Mucosa of gallbladder (tissue), 1 donor: ENCODE measurements around the gene MRPS6. TPM values are rescaled to one million over a fixed set of nuclear protein-coding genes. Genes with fewer than 3 reads are reported as not detected.
A peak's percentile ranks its signal among the peaks of the same experiment; 100 is the strongest.

Experiments used
- DNase-seq: peaks from one replicate; pipeline ENCODE4 v3.0.0-alpha.2; 2020; ENCODE audit warnings: low spot score
- total RNA-seq: library from RNA; stranded (reverse); gene quantifications from one replicate; pipeline ENCODE4 v1.2.1, GENCODE V29; 2021
- donor health status: DM: no; HTN: no; CAD: no.

Gene MRPS6
- total RNA-seq, 1 donor from 2014 or later: 44.9 TPM

DNA sequence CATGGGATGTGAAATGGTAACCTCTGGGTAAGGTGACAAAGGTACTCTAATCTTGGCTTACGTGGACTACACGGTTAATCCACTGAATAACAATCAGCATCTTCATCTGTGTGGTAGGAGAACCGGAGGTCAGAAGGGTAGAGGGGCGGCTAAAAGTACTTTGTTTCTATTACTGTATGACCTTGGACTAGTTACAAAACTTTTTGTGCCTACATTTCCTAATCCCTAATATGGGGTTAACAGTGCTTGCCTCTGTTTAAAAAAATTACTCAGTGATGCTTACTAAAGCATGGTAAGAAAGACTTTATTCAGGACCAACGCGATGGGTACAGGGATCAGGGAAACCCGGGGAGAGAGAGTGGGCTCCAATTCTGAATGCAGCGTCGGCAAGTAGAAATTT lies 1.7 kb upstream of the MRPS6 start:
- DNase-seq: no peak

- DNase-seq: peak; percentile 29
Measured at GRCh38 chr21:34072145-34073031, 990 bp upstream of the MRPS6 start.

- peak; percentile 21 for DNase-seq
Measured at GRCh38 chr21:34073749-34074282, 438 bp downstream of the MRPS6 start.

DNA sequence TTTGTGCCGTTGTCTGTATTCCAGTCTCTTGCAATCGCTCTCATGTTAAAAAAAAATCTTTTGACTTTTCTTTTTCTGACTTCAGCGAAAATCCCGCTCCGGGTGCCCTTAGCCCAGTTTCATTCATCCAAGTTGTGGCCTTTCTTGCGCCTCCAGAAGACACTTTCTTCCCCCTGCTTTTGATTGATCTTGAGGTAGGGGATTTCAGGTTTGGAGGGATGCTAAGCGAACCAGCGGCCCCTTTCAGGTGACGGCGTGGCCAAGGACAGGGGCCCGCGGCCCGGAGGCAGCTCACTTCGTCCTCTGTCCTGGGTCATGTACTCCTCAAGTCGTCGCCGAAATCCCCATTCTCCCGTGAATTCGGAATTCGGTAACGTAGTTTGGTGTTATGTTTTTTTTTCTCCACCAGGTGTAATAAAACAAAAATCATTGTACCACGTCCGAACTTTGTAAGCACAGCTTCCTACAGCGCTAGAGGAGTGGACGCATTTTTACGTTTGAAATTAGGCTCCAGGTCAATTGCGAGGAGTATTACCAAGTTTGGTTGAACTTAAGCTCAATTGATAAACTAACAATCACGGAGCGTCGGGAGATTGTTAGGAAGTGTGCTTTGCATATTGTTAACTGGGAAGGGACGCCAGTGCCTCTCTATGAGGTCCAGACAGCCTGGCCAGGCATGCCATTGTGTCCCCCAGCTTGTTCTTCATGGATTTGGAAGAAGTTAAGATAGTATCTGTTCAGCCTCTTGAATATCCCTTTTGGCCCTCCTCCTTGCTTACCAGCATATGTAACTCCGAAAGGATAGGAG lies 1.1 kb downstream of the MRPS6 start:
- no peak for DNase-seq

DNA sequence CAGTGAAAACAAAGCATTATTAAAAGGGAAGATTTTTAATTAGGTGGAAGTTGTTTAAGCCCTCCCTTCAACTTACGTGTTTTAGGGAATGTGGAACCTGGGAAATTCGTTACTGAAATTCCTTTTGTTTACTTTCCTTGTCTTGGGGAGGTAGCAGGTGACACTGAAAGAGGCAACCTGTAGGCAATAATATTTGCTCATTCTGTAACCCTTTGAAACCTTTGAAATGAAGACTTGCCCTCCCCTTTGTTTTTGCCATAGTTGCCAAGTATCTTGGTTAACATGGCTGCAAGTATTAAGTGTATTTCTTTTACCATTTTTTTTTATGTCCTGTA lies 1.7 kb downstream of the MRPS6 start:
- no peak for DNase-seq

DNA sequence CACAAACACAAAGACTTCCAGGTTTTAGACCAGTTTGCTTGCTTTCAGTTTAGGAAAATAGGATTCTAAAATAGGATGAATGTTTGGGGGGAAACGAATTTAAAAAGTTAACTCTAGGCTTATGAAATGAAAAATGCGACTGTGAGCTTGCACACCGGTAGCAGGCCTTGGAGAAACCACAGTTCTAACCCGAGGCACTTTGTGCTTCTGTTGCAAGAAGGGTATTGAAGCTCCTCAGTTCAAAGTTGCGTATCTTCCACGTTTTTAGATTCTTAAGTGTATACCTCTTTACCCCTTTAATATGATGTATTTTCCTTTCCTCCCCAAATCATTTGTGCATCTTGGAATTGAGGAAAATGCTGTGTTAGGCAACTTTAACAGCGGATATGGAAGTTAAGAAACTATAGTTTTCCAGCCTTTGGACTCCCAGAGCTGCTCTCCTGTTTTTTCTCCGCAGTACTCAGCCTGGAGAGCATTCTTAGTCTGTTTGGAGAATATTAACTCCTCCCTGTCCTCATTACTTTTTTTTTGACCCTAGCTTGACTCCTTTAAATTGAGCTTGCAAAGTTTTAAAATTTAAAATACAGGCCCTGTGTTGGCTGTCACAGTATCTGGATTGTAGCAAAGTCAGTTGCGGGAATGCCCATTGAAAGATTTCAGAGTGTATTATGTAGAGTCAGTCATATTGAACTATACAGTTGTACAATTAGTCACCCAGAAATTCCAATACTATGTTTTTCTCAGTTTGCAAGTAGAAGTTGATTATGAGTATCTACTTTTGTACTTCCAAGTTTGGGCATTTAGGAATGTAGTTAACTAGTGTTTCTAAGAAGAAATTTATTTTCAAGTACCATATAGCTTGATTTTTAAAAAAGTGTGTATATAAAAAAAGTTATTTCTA lies 2.6 kb downstream of the MRPS6 start:
- no peak for DNase-seq

- no peak for DNase-seq
Measured at GRCh38 chr21:34076835-34077234, 3.5 kb downstream of the MRPS6 start.

GRCh38 chr21:34077888-34078287 lies 4.5 kb downstream of the MRPS6 start:
- no peak for DNase-seq

DNA sequence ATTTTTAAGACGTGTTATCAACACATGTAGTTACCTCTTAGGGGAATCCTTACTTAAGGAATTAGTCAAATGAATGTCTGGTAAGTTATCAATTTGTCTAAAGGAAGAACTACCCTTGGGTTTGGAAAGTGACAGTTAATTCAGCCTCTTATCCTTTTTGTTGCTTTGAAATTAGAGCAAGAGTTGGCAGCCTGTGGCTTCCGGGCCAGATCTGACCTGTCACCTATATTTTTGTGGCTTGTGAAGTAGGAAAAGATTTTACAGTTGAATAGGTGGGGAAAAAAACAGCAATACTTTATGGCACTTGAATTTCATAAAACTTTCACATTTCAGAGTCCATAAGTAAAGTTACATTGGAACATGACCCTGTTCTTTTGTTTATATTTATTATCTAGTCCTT lies 5.5 kb downstream of the MRPS6 start:
- no peak for DNase-seq

DNA sequence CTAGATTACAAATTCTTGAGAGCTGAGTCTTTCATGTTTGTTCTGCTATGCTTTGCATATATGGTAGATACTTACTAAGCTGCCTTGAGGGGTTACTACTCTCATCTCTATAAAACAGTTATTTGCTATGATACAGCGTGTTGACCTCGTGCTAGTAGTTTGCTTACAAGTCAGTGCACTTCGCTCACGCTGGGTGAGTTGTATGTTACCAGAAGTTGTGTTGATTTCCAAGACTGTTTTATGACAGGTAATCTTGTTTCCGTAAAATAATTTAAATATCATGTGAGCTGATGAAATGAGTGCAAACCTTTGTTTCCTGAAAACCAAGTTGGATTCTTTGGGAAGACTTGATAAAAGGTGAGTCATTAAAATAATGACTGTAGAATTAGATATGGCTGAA lies 7.3 kb downstream of the MRPS6 start:
- no peak for DNase-seq

DNA sequence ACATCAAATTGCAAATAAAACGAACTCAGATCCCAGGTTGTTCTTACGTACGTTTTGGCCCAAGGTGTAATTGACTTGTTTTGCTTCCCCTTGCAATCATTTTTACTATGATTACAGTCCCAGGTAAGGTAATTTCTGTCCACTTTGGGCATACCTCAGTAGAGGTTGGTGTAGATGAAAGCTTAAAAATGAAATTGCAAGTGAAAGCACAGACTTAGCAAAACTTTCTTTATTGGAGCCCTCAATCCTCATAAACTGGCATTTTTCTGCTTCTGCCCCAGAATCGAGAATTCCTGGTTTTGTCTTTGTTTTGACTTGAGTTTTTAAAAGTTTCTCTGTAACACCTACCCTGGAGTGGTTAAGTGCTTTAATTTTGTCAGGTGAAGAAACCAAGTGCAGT lies 9.4 kb downstream of the MRPS6 start:
- no peak for DNase-seq

DNA sequence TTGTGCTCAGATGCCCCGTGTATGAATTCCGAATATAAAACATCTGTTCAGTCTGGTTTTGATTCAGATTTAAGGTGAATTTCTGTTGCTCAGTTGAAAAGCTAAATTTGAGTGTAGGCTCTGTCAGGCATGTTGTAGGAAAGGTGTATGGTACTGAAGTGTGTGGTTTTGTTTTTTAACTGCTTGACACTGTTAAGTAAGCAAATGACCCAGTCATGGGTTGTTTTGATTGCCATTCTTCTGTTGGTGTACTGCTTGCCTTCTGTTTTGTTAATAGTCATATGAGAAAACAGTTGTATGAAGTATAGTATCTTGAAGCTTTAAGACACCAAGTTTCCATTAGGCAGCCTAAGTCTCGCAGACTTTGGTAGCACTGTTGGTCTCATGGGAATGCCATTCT lies 10.0 kb downstream of the MRPS6 start:
- no peak for DNase-seq

- DNase-seq: no peak
Measured at GRCh38 chr21:34085129-34085528, 11.8 kb downstream of the MRPS6 start.

GRCh38 chr21:34086887-34087306 lies 13.5 kb downstream of the MRPS6 start:
- no peak for DNase-seq

GRCh38 chr21:34088752-34089151 lies 15.4 kb downstream of the MRPS6 start:
- DNase-seq: no peak

DNA sequence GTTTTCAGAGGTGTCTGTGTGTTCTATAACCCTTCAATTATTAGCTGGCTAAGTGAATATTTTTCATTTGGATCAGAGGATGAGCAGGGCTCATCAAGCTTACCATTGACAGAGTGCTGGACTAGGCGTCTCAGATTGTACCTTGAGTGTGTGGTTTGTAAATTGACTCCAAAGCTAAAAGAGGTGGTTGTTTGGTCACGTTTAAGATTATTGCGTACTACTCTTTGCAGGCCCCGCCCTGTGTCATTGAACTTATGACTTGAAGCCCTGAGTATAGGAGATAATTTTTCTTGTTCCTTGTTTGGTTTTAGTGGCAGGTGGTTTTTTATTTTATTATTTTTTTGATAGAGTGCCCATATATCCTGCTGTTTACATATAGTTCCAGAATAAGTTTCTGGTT lies 17.7 kb downstream of the MRPS6 start:
- DNase-seq: no peak

GRCh38 chr21:34091607-34092006 lies 18.2 kb downstream of the MRPS6 start:
- no peak for DNase-seq

- no peak for DNase-seq
Measured at GRCh38 chr21:34092262-34092921, 19.0 kb downstream of the MRPS6 start.

- no peak for DNase-seq
Measured at GRCh38 chr21:34093083-34093482, 19.7 kb downstream of the MRPS6 start.

- no peak for DNase-seq
Measured at GRCh38 chr21:34094949-34095348, 21.6 kb downstream of the MRPS6 start.

GRCh38 chr21:34097442-34097841 lies 24.1 kb downstream of the MRPS6 start:
- no peak for DNase-seq
